CD4-positive, alpha-beta T cell (primary cell): ENCODE data around the gene KDM4B. TPM values are rescaled to one million over a fixed set of nuclear protein-coding genes. Genes with fewer than 3 reads are reported as not detected.

ENCODE experiments used
- ATAC-seq: fragments of 200-7000 bp; cut with Tn5 transposase; one replicate; pipeline ENCODE4 v1.10.0; 2022; ENCODE audit warnings: mild to moderate bottlenecking; ENCODE audit not compliant: poor library complexity
- CTCF ChIA-PET: fragments of 350-600 bp; sonication (Branson Sonifier 250); formaldehyde crosslinking; loops from one replicate; lab custom pipeline; 2021; ENCODE audit warnings: antibody characterized with exemption, inconsistent platforms; lab: Charles Lee
- POLR2A ChIA-PET: fragments of 350-600 bp; sonication (Branson Sonifier 250); formaldehyde crosslinking; loops from one replicate; lab custom pipeline; 2021; ENCODE audit warnings: antibody characterized with exemption, inconsistent platforms; lab: Charles Lee
- DNase-seq, 14 experiments: peaks; one replicate each; pipeline ENCODE4 v3.0.0-alpha.2; 2013 to 2020; ENCODE audit warnings: mixed read lengths in 2 of 14
- H3K27ac ChIP-seq, 2 donors: one replicate each; pipeline versions ENCODE4 v1.5.1 to v1.7.0; 2013; ENCODE audit warnings: low read length in 2 of 2, low read depth in 1 of 2, mild to moderate bottlenecking in 1 of 2
- H3K27me3 ChIP-seq, 2 experiments: 1 replicate in 1 of 2; 2 replicates in 1 of 2; pipeline versions ENCODE4 v1.6.1 to v1.7.0; 2013; ENCODE audit warnings: low read length in 2 of 2, control low read depth in 1 of 2, mild to moderate bottlenecking in 1 of 2, moderate library complexity in 1 of 2; ENCODE audit not compliant: insufficient read depth in 2 of 2, control insufficient read depth in 1 of 2
- H3K36me3 ChIP-seq: one replicate; pipeline ENCODE4 v1.6.1; 2013; ENCODE audit warnings: low read length, control low read depth; ENCODE audit not compliant: insufficient read depth
- H3K4me1 ChIP-seq: one replicate; pipeline ENCODE4 v1.6.1; 2013; ENCODE audit warnings: low read length, control low read depth; ENCODE audit not compliant: insufficient read depth
- H3K4me3 ChIP-seq: one replicate; pipeline ENCODE4 v1.5.1; 2013; ENCODE audit warnings: mild to moderate bottlenecking, low read length, moderate library complexity
- H3K9me3 ChIP-seq, 2 experiments: 1 replicate in 1 of 2; 2 replicates in 1 of 2; pipeline versions ENCODE4 v1.6.1 to v1.7.0; 2013; ENCODE audit warnings: low read length in 2 of 2, mild to moderate bottlenecking in 2 of 2, control low read depth in 1 of 2, moderate library complexity in 1 of 2; ENCODE audit not compliant: control insufficient read depth in 1 of 2, insufficient read depth in 1 of 2
- H3K27ac Mint-ChIP-seq: one replicate; pipeline ENCODE4 v1.8.0; 2020; ENCODE audit warnings: mixed read lengths
- H3K27me3 Mint-ChIP-seq: one replicate; pipeline ENCODE4 v1.8.0; 2021; ENCODE audit warnings: mixed read lengths
- H3K36me3 Mint-ChIP-seq: one replicate; pipeline ENCODE4 v1.8.0; 2021; ENCODE audit warnings: low read depth, mixed read lengths
- H3K4me1 Mint-ChIP-seq: one replicate; pipeline ENCODE4 v1.8.0; 2021; ENCODE audit warnings: low read depth, mixed read lengths
- H3K4me3 Mint-ChIP-seq: one replicate; pipeline ENCODE4 v1.8.0; 2020; ENCODE audit warnings: mild to moderate bottlenecking, mixed read lengths
- H3K9me3 Mint-ChIP-seq: one replicate; pipeline ENCODE4 v1.8.0; 2020; ENCODE audit warnings: mixed read lengths
- CTCF ChIP-seq: fragments of 200-600 bp; IDR thresholded peaks from one replicate; pipeline ENCODE4 v1.8.0; 2022; ENCODE audit warnings: antibody characterized with exemption, mild to moderate bottlenecking
- intact Hi-C, 2 experiments: fragments of 100-400 bp; cut with DNase I in 1 of 2; cut with micrococcal nuclease in 1 of 2; formaldehyde crosslinking; loops; one replicate each; pipeline versions ENCODE4 v1.15.1 to v1.9.0; 2023 to 2025; cut with DNase I, micrococcal nuclease
- total RNA-seq, 174 experiments: library from RNA in 2 of 174; stranded (reverse) in 2 of 174; gene quantifications; one replicate each; pipeline ENCODE4 v1.2.3 and lab custom pipeline; 2021 to 2026

Gene KDM4B
- total RNA-seq, 2 experiments from 2014 or later, result 41.8 to 42.5 TPM

DNA sequence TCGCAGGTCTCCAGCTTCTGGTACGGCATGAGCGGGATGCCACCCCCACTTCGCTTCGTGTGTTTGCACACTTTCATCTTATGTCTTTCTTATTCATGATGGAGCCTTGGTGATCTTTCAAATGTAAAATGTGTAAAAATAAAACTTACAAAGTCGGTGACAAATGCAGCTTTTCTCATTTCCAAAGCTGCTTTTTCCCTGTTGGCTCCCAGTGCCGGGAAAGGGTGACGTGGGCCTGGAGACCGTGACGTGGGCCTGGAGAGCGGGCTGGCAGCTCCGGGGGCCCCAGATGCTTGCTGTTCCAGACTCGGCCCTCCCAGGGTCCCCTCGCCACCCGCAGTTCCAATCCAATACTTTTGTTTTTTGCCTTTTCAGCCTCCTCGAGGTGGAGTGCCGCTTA, 101.4 kb downstream of the KDM4B start:
- Mint-ChIP-seq H3K9me3 (no peaks in the 10 kb centered on the region), H3K27ac (no peak overlapping the region), H3K4me3 (no peak overlapping the region), H3K36me3 (peaks cover 14% of the 10 kb centered on the region), H3K4me1 (no peaks in the 10 kb centered on the region), H3K27me3 (no peaks in the 10 kb centered on the region)
- Histone ChIP-seq H3K4me3 (no peak overlapping the region), H3K27me3 (no peaks in the 10 kb centered on the region), H3K9me3 (no peaks in the 10 kb centered on the region), H3K36me3 (peaks cover 14% of the 10 kb centered on the region), H3K4me1 (no peaks in the 10 kb centered on the region), H3K27ac (no peak overlapping the region)
- POLR2A ChIA-PET, result no interaction called here
- TF ChIP-seq CTCF, result no peak
- no peak for ATAC-seq
- DNase-seq, result no peak
- CTCF ChIA-PET, result interaction anchor here (0.6 kb wide), 1 partner anchor 76 kb away, joined by 4 read pairs; no protein-coding TSS in a partner anchor
- intact Hi-C loops, result no loop called here

GRCh38 chr19:5070930-5071329, 102.0 kb downstream of the KDM4B start:
- Mint-ChIP-seq H3K4me3 (no peak overlapping the region), H3K27me3 (no peaks in the 10 kb centered on the region), H3K36me3 (peaks cover 14% of the 10 kb centered on the region), H3K9me3 (no peaks in the 10 kb centered on the region), H3K4me1 (no peaks in the 10 kb centered on the region), H3K27ac (no peak overlapping the region)
- peaks cover 10% of the 10 kb centered on the region for H3K36me3 ChIP-seq
- H3K9me3 ChIP-seq, result no peaks in the 10 kb centered on the region
- ChIA-PET CTCF (no interaction called here), POLR2A (no interaction called here)
- no peak overlapping the region for H3K27ac ChIP-seq
- H3K4me1 ChIP-seq, result no peaks in the 10 kb centered on the region
- intact Hi-C loops, result no loop called here
- no peak overlapping the region for H3K4me3 ChIP-seq
- no peaks in the 10 kb centered on the region for H3K27me3 ChIP-seq
- no peak for ATAC-seq
- DNase-seq, result no peak
- no peak for TF ChIP-seq CTCF

DNA sequence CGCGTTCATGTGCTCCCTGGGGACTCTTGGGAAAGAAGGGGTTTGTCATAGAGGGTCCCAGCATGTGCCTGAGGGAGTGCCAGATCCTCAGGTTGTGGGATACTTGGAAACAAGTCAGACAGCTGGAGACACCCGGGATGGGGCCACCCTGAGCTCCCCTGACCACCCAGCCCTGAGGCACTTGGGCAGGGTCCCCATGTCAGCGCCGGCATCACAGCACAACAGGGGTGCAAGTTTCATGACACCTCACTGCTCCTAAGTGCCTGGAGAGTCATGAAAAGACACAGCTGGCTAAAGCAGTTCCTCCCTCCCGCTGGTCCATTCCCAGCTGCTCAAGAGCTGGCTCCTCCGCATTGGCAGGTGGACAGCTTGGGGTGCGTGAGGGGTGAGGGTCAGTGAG, 102.7 kb downstream of the KDM4B start:
- H3K4me3 Mint-ChIP-seq, result no peak overlapping the region
- peaks cover 6% of the 10 kb centered on the region for H3K36me3 ChIP-seq
- H3K36me3 Mint-ChIP-seq, result peaks cover 14% of the 10 kb centered on the region
- H3K27ac ChIP-seq, result no peak overlapping the region
- no peak for ATAC-seq
- H3K4me1 Mint-ChIP-seq, result no peaks in the 10 kb centered on the region
- intact Hi-C loops, result no loop called here
- POLR2A ChIA-PET, result no interaction called here
- no peaks in the 10 kb centered on the region for H3K9me3 Mint-ChIP-seq
- no peak overlapping the region for H3K4me3 ChIP-seq
- TF ChIP-seq CTCF, result no peak
- no peak overlapping the region for H3K27ac Mint-ChIP-seq
- H3K27me3 ChIP-seq, result no peaks in the 10 kb centered on the region
- CTCF ChIA-PET, result no interaction called here
- no peaks in the 10 kb centered on the region for H3K4me1 ChIP-seq
- no peak for DNase-seq
- H3K27me3 Mint-ChIP-seq, result no peaks in the 10 kb centered on the region
- H3K9me3 ChIP-seq, result no peaks in the 10 kb centered on the region
